ENCODE data around the gene SMAD1.

DNA sequence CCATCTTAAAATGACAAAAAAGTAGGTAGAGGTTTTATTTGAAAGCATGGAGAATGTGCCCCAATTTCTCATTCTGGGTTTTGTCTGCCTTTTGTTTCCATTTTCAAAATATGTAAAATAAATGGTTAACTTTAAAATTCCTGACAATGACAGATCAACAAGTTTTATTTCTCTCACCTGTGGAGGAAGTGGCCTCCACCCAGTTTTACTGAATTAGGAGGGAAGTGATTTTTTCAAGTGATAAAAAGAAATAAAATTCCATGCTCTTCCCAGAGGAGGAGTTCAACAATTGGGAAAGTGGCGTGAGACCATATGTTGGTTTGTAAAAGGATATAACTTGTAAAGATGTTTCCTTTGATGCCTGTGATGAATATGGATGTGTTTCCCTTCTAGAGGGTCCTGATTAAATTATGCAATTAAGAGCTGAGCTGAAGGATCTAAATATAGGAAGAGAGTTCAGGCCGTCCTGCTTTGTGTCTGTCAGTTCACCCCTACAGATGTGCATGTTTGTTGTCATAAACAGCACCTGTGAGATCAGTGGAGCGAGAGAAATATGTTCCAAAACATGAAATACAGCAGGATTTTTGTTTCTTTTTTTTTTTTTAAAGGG is 19.5 kb downstream of the SMAD1 start:
- TF ChIP-seq, protein P1, sequence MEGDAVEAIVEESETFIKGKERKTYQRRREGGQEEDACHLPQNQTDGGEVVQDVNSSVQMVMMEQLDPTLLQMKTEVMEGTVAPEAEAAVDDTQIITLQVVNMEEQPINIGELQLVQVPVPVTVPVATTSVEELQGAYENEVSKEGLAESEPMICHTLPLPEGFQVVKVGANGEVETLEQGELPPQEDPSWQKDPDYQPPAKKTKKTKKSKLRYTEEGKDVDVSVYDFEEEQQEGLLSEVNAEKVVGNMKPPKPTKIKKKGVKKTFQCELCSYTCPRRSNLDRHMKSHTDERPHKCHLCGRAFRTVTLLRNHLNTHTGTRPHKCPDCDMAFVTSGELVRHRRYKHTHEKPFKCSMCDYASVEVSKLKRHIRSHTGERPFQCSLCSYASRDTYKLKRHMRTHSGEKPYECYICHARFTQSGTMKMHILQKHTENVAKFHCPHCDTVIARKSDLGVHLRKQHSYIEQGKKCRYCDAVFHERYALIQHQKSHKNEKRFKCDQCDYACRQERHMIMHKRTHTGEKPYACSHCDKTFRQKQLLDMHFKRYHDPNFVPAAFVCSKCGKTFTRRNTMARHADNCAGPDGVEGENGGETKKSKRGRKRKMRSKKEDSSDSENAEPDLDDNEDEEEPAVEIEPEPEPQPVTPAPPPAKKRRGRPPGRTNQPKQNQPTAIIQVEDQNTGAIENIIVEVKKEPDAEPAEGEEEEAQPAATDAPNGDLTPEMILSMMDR (IDR thresholded peaks at IDR 0.05; ENCODE audit: low read depth, low read length), result no peak
- TF ChIP-seq POLR2A (IDR thresholded peaks at IDR 0.05; ENCODE audit: extremely low read depth, insufficient read length) (no peak), MAX (IDR thresholded peaks at IDR 0.05; ENCODE audit: low read depth, low read length) (no peak)
